GM03348 (cell line): ENCODE data around the gene PIP4K2A.
A peak's percentile ranks its signal among the peaks of the same experiment; 100 is the strongest.
"Not testable (repeated sequence)": the region's sequence is repeated elsewhere in the genome, so short reads cannot be mapped to it uniquely, and the experiment has no call there.

ENCODE experiments used
- DNase-seq: peaks from one replicate; pipeline ENCODE4 v3.0.0; 2012; ENCODE audit warnings: low spot score

PIP4K2A gene

GRCh38 chr10:22719406-22720042, 5.1 kb upstream of the PIP4K2A start:
- DNase-seq = no peak

- DNase-seq = not testable (repeated sequence)
Measured at GRCh38 chr10:22718659-22719058, 4.3 kb upstream of the PIP4K2A start.

GRCh38 chr10:22717728-22718127, 3.4 kb upstream of the PIP4K2A start:
- no peak for DNase-seq

GRCh38 chr10:22716943-22717342, 2.6 kb upstream of the PIP4K2A start:
- no peak for DNase-seq

GRCh38 chr10:22715290-22715625, 880 bp upstream of the PIP4K2A start:
- no peak for DNase-seq

- DNase-seq = peak; percentile 46
Measured at GRCh38 chr10:22713853-22714478, 412 bp downstream of the PIP4K2A start.

- peak; percentile 47 for DNase-seq
Measured at GRCh38 chr10:22712956-22713852, 1.2 kb downstream of the PIP4K2A start.

- peak; percentile 47 for DNase-seq
Measured at GRCh38 chr10:22712211-22712955, 2.0 kb downstream of the PIP4K2A start.

GRCh38 chr10:22711373-22711772, 3.0 kb downstream of the PIP4K2A start:
- no peak for DNase-seq

GRCh38 chr10:22710139-22710745, 4.1 kb downstream of the PIP4K2A start:
- DNase-seq = no peak

GRCh38 chr10:22708772-22709171, 5.6 kb downstream of the PIP4K2A start:
- DNase-seq = no peak

- DNase-seq = no peak
Measured at GRCh38 chr10:22705527-22705926, 8.9 kb downstream of the PIP4K2A start.

- DNase-seq = no peak
Measured at GRCh38 chr10:22704942-22705341, 9.4 kb downstream of the PIP4K2A start.

GRCh38 chr10:22704471-22704911, 9.9 kb downstream of the PIP4K2A start:
- no peak for DNase-seq

- DNase-seq = no peak
Measured at GRCh38 chr10:22702348-22702747, 12.0 kb downstream of the PIP4K2A start.

- no peak for DNase-seq
Measured at GRCh38 chr10:22701132-22701826, 13.1 kb downstream of the PIP4K2A start.

- DNase-seq = no peak
Measured at GRCh38 chr10:22700489-22700888, 13.9 kb downstream of the PIP4K2A start.

GRCh38 chr10:22699976-22700375, 14.4 kb downstream of the PIP4K2A start:
- no peak for DNase-seq

- peak; percentile 9 for DNase-seq
Measured at GRCh38 chr10:22698941-22699440, 15.4 kb downstream of the PIP4K2A start.

- DNase-seq = no peak
Measured at GRCh38 chr10:22697800-22698199, 16.6 kb downstream of the PIP4K2A start.

GRCh38 chr10:22697101-22697500, 17.3 kb downstream of the PIP4K2A start:
- no peak for DNase-seq
